HG02981 (cell line): Measurements from ENCODE around the gene C7orf25.
"Not testable (repeated sequence)": the region's sequence is repeated elsewhere in the genome, so short reads cannot be mapped to it uniquely, and the experiment has no call there.

Experiments
- ATAC-seq: cut with Tn5 transposase; IDR thresholded peaks from one replicate; pipeline ENCODE4 v1.9.1; 2021; ENCODE audit warnings: mild to moderate bottlenecking, moderate library complexity; ENCODE audit not compliant: unreplicated experiment

The C7orf25 gene

DNA sequence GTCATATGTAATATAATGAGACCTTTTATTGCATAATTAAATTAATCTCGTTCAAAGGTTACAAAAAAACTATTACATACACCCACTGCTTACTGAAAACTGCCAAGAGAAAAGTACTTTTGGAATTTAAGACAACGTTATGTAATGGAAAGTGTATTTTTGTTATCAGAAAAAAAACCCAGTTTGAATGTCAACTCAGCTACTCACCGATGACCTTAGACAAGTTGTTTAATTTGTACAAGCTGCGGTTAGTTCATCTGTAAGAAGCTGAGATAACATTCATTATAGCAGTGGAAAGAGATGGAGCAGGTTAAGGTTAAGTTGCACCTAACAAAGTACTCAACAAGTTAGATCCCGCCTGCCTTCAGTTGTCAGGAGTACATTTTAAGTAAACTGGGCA, 19.0 kb upstream of the C7orf25 start:
- ATAC-seq, result no peak

GRCh38 chr7:42929449-42929848, 17.6 kb upstream of the C7orf25 start:
- ATAC-seq, result no peak

- ATAC-seq, result no peak
These were observed 16.9 kb upstream of the C7orf25 start for GRCh38 chr7:42928754-42929153.

GRCh38 chr7:42926204-42926603, 14.3 kb upstream of the C7orf25 start:
- ATAC-seq, result no peak

DNA sequence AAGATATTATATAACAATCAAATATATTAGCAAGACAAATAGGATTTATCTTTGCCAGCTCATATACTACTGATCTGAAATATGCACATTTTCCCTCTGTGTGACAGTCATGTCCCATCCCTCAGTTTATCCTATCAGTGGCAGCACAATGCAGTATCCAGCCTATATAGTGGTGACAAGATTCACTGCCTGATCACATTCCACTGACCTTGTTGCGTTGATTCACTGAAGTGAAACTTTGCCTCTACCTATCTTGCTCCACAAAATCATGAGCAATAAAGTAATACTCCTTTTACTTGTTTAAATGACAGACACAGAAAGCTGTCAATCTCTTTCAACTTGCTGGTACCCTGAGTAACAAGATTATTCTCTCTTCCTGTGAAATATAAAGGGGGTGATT, 13.8 kb upstream of the C7orf25 start:
- ATAC-seq, result no peak

GRCh38 chr7:42924223-42924838, 12.5 kb upstream of the C7orf25 start:
- ATAC-seq, result no peak

- no peak for ATAC-seq
These were observed 10.3 kb upstream of the C7orf25 start for GRCh38 chr7:42922017-42922753.

- ATAC-seq, result no peak
These were observed 3.5 kb upstream of the C7orf25 start for GRCh38 chr7:42915356-42915755.

DNA sequence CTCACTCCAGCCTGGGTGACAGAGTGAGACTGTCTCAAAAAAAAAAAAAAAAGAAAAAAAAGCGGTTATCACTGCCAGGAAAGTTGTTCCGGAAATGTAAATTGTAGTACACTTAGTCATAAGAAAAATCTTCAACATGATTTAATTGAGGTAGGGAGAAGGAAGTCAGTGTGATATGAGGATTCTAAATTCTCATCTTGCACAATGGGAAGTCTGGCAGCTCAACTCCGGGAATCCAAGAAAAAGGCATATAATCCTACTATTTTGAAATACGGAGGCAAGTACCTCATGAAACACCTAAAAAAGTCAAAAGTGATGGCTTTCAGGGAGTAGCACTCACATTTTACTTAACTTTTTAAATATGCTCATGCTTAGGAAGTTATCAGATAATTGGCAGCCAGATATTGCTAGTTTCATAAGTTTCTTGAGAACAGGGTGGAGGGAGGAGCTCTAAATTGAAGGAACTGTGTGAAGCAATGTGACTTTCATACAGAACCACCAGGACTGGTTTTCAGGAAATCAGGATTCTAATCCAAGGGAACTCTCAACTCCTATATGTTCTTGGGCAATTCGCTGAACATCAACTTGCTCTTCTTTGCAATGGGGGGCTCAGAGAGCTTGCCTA, 2.7 kb upstream of the C7orf25 start:
- ATAC-seq, result no peak

DNA sequence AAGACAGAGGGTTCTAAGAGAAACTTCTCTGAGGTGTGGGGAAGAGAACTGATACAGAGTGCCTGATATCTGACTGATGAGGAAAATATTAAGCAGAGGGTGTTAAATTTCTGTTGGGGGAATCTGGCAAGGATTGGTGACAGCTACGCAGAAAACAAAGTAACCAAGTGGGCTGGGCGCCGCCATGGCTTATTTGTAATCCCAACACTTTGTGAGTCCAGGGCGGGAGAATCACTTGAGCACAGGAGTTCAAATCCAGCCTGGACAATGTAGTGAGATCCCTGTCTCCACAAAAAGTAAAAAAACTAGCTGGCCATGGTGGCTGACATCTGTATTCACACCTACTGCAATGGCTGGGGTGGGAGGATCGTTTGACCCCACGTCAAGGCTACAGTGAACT, 2.1 kb upstream of the C7orf25 start:
- ATAC-seq, result no peak

GRCh38 chr7:42913591-42913990, 1.7 kb upstream of the C7orf25 start:
- no peak for ATAC-seq

GRCh38 chr7:42910306-42910705, 1.6 kb downstream of the C7orf25 start:
- ATAC-seq, result no peak

DNA sequence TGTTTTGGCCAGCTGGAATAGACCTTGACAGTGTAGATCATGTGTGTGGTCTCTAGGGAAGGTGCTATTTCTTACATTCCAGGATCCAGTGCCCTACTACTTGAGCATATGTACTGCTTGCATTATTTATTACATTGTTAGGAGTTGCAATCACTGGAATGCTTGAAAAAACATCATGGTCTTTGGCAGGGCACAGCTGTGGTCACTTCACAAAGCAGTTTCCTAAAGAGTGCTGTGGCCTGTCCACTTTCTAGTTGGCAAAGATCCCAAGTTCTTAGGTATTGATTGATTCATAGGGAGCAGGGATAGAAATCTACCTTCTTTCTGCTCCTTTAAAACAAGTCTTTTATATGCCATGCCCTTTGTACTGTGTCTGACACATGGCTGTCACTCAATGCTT, 4.6 kb downstream of the C7orf25 start:
- no peak for ATAC-seq

DNA sequence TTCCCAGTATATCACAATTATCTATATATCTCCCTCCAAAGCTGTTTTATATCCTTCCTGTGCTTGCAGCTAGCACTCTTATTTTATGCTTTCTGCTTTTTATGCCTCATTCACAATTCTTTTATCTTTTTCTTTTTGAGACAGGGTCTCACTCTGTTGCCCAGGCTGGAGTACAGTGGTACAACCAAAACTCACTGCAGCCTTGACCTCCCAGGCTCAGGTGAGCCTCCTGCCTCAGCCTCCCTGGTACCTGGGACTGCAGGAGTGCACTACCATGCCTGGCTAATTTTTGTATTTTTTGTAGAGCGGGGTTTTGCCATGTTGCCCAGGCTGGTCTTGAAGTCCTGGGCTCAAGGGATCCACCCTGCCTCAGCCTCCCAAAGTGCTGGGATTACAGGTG, 5.7 kb downstream of the C7orf25 start:
- ATAC-seq, result no peak

- no peak for ATAC-seq
These were observed 9.5 kb downstream of the C7orf25 start for GRCh38 chr7:42902331-42902730.

DNA sequence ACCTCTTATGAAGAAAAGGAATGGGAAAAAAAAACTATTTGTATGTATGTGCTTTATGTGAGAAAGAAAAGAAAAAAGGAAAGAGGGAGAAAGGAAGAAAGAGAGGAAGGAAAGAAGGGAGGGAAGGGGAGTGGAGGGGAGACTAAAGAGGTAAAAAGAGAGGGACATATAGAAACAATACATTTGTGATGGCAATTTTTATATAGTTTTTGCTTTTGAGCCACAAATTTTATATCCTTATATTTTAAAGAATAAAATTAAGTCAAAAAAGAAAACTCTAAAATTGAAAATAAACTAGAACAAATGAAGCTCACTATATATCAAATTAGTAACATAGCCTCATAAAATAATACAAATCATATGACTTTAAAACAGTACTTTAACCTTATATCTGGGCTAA, 11.0 kb downstream of the C7orf25 start:
- ATAC-seq, result no peak

GRCh38 chr7:42893346-42894240, 18.3 kb downstream of the C7orf25 start:
- ATAC-seq, result no peak

- ATAC-seq, result no peak
These were observed 24.9 kb downstream of the C7orf25 start for GRCh38 chr7:42886893-42887505.

- ATAC-seq, result no peak
These were observed 25.7 kb downstream of the C7orf25 start for GRCh38 chr7:42886129-42886528.

DNA sequence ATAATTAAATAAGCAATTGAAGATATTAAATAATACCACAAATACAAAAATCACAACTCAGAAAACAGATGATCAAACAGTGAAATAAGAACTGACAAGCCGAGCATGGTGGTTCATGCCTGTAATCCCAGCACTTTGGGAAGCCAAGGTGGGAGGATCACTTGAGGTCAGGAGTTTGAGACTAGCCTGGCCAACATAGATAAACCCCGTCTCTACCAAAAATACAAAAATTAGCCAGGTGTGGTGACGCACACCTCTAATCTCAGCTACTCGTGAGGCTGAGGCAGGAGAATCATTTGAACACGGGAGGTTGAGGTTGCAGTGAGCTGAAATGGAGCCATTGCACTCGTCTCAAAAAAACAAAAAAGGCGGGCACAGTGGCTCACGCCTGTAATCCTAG, 26.7 kb downstream of the C7orf25 start:
- not testable (repeated sequence) for ATAC-seq

- ATAC-seq, result no peak
These were observed 27.9 kb downstream of the C7orf25 start for GRCh38 chr7:42883950-42884349.
